ENCODE data around the gene NBEA.
A peak's percentile ranks its signal among the peaks of the same experiment; 100 is the strongest.

NBEA gene

DNA sequence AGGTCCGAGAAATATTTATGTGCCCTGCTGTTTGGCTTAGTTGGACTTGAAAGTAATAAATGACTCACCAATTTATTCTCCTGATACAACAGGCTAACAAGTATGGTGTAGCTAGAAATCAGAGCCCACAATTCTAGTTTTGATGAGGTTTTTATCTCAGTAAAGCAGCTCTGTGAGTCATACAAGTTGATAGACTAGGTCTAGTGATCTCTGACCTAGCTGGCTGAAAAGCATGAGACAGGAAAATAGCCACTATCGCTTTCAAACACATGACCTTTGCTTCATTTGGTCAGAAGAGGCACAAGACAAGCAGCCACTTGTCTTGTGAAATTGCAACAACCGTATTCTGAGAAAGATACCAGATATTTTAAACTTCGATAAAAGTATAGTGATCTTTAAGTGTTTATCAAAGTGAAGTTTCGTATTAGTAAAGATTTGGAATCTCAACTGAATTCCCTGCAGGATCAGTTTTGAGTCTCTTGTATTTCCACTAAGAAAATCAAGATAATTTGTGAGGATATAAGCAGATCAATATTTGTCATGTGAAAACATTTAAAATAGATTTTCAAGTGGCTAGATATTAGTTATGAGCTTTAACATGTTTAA, 407.7 kb downstream of the NBEA start:
- POLR2A ChIA-PET, result no interaction called here
- DNase-seq (ENCODE audit: extremely low spot score), result peak; percentile 2

DNA sequence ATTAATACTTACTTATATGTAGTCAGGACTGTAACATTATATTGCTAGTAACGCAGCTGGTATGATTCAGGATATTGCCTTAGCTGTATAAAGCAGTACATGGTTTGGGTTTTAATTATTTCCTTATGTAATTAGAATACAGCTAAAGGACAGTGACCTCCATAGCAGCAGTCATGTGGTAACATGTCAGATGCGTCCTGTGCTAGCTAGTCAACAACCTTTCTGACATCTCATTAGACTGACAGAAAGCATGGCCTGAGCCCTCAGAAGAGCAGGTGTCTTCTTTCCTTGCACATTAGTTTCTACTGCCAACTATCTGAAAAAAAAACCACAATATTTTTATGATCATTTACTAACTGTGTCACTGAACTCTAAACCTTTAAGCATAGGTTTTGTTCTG, 412.2 kb downstream of the NBEA start:
- TF ChIP-seq, protein P1, sequence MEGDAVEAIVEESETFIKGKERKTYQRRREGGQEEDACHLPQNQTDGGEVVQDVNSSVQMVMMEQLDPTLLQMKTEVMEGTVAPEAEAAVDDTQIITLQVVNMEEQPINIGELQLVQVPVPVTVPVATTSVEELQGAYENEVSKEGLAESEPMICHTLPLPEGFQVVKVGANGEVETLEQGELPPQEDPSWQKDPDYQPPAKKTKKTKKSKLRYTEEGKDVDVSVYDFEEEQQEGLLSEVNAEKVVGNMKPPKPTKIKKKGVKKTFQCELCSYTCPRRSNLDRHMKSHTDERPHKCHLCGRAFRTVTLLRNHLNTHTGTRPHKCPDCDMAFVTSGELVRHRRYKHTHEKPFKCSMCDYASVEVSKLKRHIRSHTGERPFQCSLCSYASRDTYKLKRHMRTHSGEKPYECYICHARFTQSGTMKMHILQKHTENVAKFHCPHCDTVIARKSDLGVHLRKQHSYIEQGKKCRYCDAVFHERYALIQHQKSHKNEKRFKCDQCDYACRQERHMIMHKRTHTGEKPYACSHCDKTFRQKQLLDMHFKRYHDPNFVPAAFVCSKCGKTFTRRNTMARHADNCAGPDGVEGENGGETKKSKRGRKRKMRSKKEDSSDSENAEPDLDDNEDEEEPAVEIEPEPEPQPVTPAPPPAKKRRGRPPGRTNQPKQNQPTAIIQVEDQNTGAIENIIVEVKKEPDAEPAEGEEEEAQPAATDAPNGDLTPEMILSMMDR (IDR thresholded peaks at IDR 0.05; ENCODE audit: control extremely low read depth, extremely low read depth, low read depth, missing control alignments), result no peak
- POLR2A ChIA-PET, result no interaction called here
- no peak for DNase-seq (ENCODE audit: extremely low spot score)
- CTCF ChIA-PET, result interaction anchor here (0.7 kb wide), 1 partner anchor 1130 kb away, joined by 3 read pairs; no protein-coding TSS in a partner anchor

More for the DNA sequence above, 407.7 kb downstream of the NBEA start:
- TF ChIP-seq, protein P1 (IDR thresholded peaks at IDR 0.05; ENCODE audit: control extremely low read depth, extremely low read depth, low read depth, missing control alignments), result no peak
- CTCF ChIA-PET, result interaction anchor here (1.1 kb wide), 1 partner anchor 11 kb away, joined by 3 read pairs; no protein-coding TSS in a partner anchor

DNA sequence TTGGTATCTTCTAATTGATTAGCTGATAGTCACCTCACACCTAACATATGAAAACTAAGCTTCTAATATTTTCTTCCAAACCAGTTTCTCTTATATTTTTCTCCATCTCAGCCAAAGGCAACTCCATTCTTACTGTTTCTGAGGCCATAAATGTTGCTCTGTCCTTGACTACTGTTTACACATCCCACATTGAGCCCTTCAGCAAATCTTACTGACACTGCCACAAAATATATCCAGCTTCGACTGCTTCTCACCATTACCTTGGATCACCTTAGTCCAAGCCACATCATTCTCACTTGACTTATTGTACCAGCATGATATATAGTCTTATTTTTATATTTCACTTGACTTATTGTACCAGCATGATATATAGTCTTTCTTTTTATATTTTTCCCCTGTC, 412.8 kb downstream of the NBEA start:
- TF ChIP-seq, protein P1 (IDR thresholded peaks at IDR 0.05; ENCODE audit: control extremely low read depth, extremely low read depth, low read depth, missing control alignments), result no peak
- CTCF ChIA-PET, result interaction anchor here (0.7 kb wide), 1 partner anchor 1130 kb away, joined by 3 read pairs; no protein-coding TSS in a partner anchor
- POLR2A ChIA-PET, result no interaction called here
- DNase-seq (ENCODE audit: extremely low spot score), result no peak

DNA sequence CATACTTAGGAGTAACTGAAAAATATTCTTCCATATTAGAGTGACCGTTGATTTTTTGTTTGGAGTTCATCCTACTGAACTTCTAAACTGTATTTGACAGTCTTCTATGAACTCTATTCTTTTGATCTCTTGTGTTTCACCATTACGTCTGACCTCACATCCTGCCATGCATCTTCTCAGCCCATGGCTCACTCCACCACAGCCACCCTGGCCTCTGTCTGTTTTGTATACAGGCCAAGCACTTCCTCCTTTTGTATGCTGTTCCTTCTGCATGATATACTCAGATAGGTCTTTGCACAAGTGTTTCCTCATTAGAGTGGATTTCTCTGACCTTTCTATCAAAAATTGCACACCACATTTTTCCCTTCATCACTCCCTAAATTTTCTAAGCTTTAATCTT, 414.5 kb downstream of the NBEA start:
- ChIA-PET POLR2A (no interaction called here), CTCF (no interaction called here)
- TF ChIP-seq, protein P1 (IDR thresholded peaks at IDR 0.05; ENCODE audit: control extremely low read depth, extremely low read depth, low read depth, missing control alignments), result no peak
- DNase-seq (ENCODE audit: extremely low spot score), result no peak

DNA sequence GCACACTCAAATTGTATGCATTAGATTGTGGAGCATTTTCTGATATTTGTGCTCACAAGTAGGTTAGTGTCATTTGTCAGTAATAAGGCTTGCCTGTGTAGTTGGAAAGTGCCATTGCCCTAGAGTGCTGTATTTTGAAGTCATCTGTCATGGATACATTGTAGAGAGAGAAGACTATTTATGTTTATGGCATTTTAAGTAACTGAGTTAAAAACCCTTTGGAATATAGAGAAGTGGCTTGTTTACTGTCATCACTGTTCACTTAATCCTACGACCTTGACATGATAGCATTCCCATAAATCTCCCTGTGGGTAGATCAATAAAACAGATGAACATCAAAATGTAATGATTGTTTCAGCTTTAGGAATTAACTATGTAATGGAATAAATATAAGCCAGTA, 423.8 kb downstream of the NBEA start:
- POLR2A ChIA-PET, result no interaction called here
- TF ChIP-seq, protein P1 (IDR thresholded peaks at IDR 0.05; ENCODE audit: control extremely low read depth, extremely low read depth, low read depth, missing control alignments), result no peak
- DNase-seq (ENCODE audit: extremely low spot score), result no peak
- CTCF ChIA-PET, result no interaction called here

DNA sequence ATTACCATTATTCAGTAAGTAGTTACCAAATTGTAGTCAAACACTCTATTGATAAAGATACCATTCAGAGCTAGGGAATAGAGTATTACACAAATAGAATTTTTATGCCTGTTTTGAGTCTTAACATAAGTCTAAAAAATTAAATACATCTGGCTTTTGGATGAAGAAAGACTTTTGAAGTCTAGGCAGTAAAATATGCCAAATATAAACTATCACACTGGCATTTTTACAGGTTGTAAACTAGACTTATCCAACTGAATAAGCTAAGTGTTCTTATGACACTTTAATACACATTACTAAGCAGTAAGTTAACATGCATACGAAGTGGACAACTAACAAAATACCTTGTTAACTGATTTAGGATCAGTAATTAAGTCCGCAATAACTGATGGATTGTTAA, 425.5 kb downstream of the NBEA start:
- CTCF ChIA-PET, result no interaction called here
- POLR2A ChIA-PET, result no interaction called here
- TF ChIP-seq, protein P1 (IDR thresholded peaks at IDR 0.05; ENCODE audit: control extremely low read depth, extremely low read depth, low read depth, missing control alignments), result no peak
- no peak for DNase-seq (ENCODE audit: extremely low spot score)

All from GM10248 (cell line).